ENCODE measurements around the gene ANKRD63. TPM values are rescaled to one million over a fixed set of nuclear protein-coding genes. Genes with fewer than 3 reads are reported as not detected.

The ANKRD63 gene
- polyA plus RNA-seq, 1 donor (not counting 4 experiments of a cell fraction or from before 2014, with no cell fraction given), result not detected

DNA sequence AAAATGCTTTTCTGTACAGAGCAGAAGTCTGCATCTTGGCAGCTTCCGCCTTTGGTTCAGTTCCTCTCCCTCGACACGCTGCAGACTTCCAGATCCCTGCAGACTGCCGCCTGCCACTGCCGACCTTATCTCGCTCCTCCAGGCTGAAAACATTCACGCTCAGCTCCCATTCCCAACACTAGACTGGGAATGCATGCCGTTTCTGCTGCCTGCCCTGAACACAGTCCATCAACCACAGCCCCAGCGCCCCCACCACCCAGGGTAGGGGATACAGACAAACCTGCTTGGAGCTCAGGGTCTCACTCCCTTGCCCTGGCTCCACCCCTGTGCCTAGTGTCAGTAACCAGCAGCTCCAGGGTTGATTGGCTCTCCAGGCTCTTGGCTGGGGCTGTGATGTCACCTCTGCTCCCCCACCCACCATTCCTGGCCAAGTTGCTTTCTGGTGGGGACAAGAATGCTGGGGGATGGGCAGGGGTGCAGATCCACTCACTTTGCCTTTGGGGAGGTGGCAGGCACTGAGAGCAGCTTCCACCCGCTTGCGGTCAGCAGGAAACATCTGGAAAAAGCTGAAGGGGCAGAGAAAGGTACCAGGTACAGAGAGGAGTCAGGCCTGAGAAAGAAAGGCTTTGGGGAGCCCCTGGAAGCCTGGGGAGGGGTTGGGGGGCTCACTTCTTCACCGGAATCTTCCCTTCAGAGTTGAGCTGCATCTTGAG lies 18.8 kb upstream of the ANKRD63 start:
- Histone ChIP-seq H3K27ac (ENCODE audit: control insufficient read depth, insufficient read depth, low read length) (no peak overlapping the region), H3K79me2 (ENCODE audit: control insufficient read depth, insufficient read depth, low read length) (no peaks in the 10 kb centered on the region), H3K36me3 (ENCODE audit: control insufficient read depth in 2 of 2, extremely low read depth in 1 of 2, insufficient read depth in 2 of 2, low read length in 2 of 2) (no peaks in the 10 kb centered on the region), H3K4me3 (ENCODE audit: control insufficient read depth in 2 of 3, extremely low read depth in 1 of 3, insufficient read depth in 2 of 3, low read depth in 1 of 3, low read length in 3 of 3) (no peak overlapping the region), H2AFZ (ENCODE audit: control insufficient read depth, low read length) (no peak overlapping the region), H3K9me1 (ENCODE audit: control insufficient read depth, extremely low read depth, insufficient read depth, low read length) (no peaks in the 10 kb centered on the region), H3K9me3 (ENCODE audit: control insufficient read depth, low read depth, low read length) (no peaks in the 10 kb centered on the region), H3K4me1 (ENCODE audit: control insufficient read depth, extremely low read depth, insufficient read depth, low read length) (no peaks in the 10 kb centered on the region), H3K27me3 (ENCODE audit: control insufficient read depth, extremely low read depth, insufficient read depth, low read length) (peaks cover 20% of the 10 kb centered on the region), H3K9ac (ENCODE audit: control insufficient read depth, extremely low read depth, insufficient read depth, low read length) (no peak overlapping the region), H4K20me1 (ENCODE audit: control insufficient read depth, extremely low read depth, insufficient read depth, low read length) (peaks cover 4% of the 10 kb centered on the region), H3K4me2 (ENCODE audit: control insufficient read depth, extremely low read depth, insufficient read depth, low read depth, low read length) (no peak overlapping the region)
- dilution Hi-C loops (cut with MboI; ENCODE audit: extremely low pct_ligation_motif_present, low sequenced_read_pairs), result no loop called here
- TF ChIP-seq, protein P1, sequence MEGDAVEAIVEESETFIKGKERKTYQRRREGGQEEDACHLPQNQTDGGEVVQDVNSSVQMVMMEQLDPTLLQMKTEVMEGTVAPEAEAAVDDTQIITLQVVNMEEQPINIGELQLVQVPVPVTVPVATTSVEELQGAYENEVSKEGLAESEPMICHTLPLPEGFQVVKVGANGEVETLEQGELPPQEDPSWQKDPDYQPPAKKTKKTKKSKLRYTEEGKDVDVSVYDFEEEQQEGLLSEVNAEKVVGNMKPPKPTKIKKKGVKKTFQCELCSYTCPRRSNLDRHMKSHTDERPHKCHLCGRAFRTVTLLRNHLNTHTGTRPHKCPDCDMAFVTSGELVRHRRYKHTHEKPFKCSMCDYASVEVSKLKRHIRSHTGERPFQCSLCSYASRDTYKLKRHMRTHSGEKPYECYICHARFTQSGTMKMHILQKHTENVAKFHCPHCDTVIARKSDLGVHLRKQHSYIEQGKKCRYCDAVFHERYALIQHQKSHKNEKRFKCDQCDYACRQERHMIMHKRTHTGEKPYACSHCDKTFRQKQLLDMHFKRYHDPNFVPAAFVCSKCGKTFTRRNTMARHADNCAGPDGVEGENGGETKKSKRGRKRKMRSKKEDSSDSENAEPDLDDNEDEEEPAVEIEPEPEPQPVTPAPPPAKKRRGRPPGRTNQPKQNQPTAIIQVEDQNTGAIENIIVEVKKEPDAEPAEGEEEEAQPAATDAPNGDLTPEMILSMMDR (optimal IDR thresholded peaks at IDR 0.05 in 1 of 3, IDR thresholded peaks at IDR 0.05 in 1 of 3, conservative IDR thresholded peaks at IDR 0.05 in 1 of 3; ENCODE audit: extremely low read depth in 1 of 3, insufficient read depth in 2 of 3, low read length in 3 of 3), result no peak
- no peak for TF ChIP-seq EZH2 (IDR thresholded peaks at IDR 0.05; ENCODE audit: low read length)
- FAIRE-seq (no peak), DNase-seq (ENCODE audit: low read depth, low spot score) (no peak)

DNA sequence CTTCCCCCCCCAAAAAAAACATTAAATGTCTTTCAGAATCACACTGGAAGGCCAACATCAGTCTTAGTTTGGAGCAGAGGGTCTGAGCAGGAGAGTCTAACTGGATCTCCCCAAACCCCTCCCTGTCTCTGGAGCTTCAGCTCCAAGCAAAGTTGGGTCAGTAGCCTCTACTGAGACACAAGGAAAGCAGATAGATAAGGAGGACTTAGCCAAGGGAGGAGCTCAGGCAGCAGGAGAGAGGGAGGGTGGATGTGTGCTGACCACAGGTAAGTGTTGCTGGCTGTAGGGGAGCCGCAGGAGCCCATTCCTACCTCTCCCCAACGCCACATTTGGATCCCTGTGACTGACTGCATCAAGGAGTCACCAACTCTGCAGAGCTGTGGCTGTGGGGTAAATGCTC lies 17.9 kb upstream of the ANKRD63 start:
- no peak for FAIRE-seq
- no peaks in the 10 kb centered on the region for H3K79me2 ChIP-seq (ENCODE audit: control insufficient read depth, insufficient read depth, low read length)
- H3K36me3 ChIP-seq (ENCODE audit: control insufficient read depth in 2 of 2, extremely low read depth in 1 of 2, insufficient read depth in 2 of 2, low read length in 2 of 2), result no peaks in the 10 kb centered on the region
- H3K27ac ChIP-seq (ENCODE audit: control insufficient read depth, insufficient read depth, low read length), result no peak overlapping the region
- peaks cover 16% of the 10 kb centered on the region for H3K27me3 ChIP-seq (ENCODE audit: control insufficient read depth, extremely low read depth, insufficient read depth, low read length)
- H3K9me1 ChIP-seq (ENCODE audit: control insufficient read depth, extremely low read depth, insufficient read depth, low read length), result no peaks in the 10 kb centered on the region
- DNase-seq (ENCODE audit: low read depth, low spot score), result no peak
- H3K4me3 ChIP-seq (ENCODE audit: control insufficient read depth in 2 of 3, extremely low read depth in 1 of 3, insufficient read depth in 2 of 3, low read depth in 1 of 3, low read length in 3 of 3), result no peak overlapping the region
- H3K4me2 ChIP-seq (ENCODE audit: control insufficient read depth, extremely low read depth, insufficient read depth, low read depth, low read length), result no peak overlapping the region
- H2AFZ ChIP-seq (ENCODE audit: control insufficient read depth, low read length), result no peak overlapping the region
- H3K9me3 ChIP-seq (ENCODE audit: control insufficient read depth, low read depth, low read length), result no peaks in the 10 kb centered on the region
- no peak for TF ChIP-seq EZH2 (IDR thresholded peaks at IDR 0.05; ENCODE audit: low read length)
- TF ChIP-seq, protein P1 (optimal IDR thresholded peaks at IDR 0.05 in 1 of 3, IDR thresholded peaks at IDR 0.05 in 1 of 3, conservative IDR thresholded peaks at IDR 0.05 in 1 of 3; ENCODE audit: extremely low read depth in 1 of 3, insufficient read depth in 2 of 3, low read length in 3 of 3), result no peak
- no peak overlapping the region for H3K9ac ChIP-seq (ENCODE audit: control insufficient read depth, extremely low read depth, insufficient read depth, low read length)
- dilution Hi-C loops (cut with MboI; ENCODE audit: extremely low pct_ligation_motif_present, low sequenced_read_pairs), result no loop called here
- H3K4me1 ChIP-seq (ENCODE audit: control insufficient read depth, extremely low read depth, insufficient read depth, low read length), result no peaks in the 10 kb centered on the region
- no peaks in the 10 kb centered on the region for H4K20me1 ChIP-seq (ENCODE audit: control insufficient read depth, extremely low read depth, insufficient read depth, low read length)

Measured in keratinocyte (primary cell).